Measurements from ENCODE around the gene SORL1-AS1.

SORL1-AS1 gene

GRCh38 chr11:121422675-121423074 is 30.1 kb downstream of the SORL1-AS1 start:
- Histone ChIP-seq H4K20me1 (ENCODE audit: insufficient read depth, low read length) (no peaks in the 10 kb centered on the region), H4K8ac (ENCODE audit: low read depth in 2 of 2, low read length in 2 of 2) (no peak overlapping the region), H3K14ac (replicated peaks; ENCODE audit: low read depth, low read length) (no peak overlapping the region), H3K4ac (ENCODE audit: low read depth, low read length) (no peak overlapping the region), H3K36me3 (ENCODE audit: control insufficient read depth, insufficient read depth, low read length) (no peaks in the 10 kb centered on the region), H3K9me3 (ENCODE audit: control insufficient read depth, insufficient read depth, low read length) (no peaks in the 10 kb centered on the region; the same call in 1 of the 2 replicates), H2AK9ac (replicated peaks; ENCODE audit: low read depth, low read length, poor library complexity) (no peak overlapping the region), H2BK15ac (ENCODE audit: low read depth, low read length) (no peak overlapping the region), H2AK5ac (ENCODE audit: low read depth, low read length) (no peak overlapping the region), H2BK5ac (ENCODE audit: low read depth, low read length, poor library complexity, severe bottlenecking) (no peak overlapping the region), H3K27ac (ENCODE audit: insufficient read depth, low read length) (no peak overlapping the region), H4K91ac (ENCODE audit: insufficient read depth, low read depth, low read length) (no peak overlapping the region), H4K5ac (ENCODE audit: low read depth, low read length) (no peak overlapping the region), H3K56ac (ENCODE audit: extremely low read depth, insufficient read depth, low read length) (no peak overlapping the region), H3K79me1 (ENCODE audit: low read depth in 1 of 2, low read length in 2 of 2) (no peaks in the 10 kb centered on the region), H2BK20ac (ENCODE audit: low read depth, low read length) (no peak overlapping the region), H3K4me2 (ENCODE audit: low read depth, low read length) (no peak overlapping the region), H3K4me1 (ENCODE audit: control insufficient read depth, insufficient read depth, low read length) (no peaks in the 10 kb centered on the region; the same call in 1 of the 2 replicates), H2AFZ (replicated peaks; ENCODE audit: low read length, poor library complexity) (no peak overlapping the region), H3K27me3 (ENCODE audit: control insufficient read depth, insufficient read depth, low read length) (peaks cover 22% of the 10 kb centered on the region), H2BK120ac (ENCODE audit: low read depth, low read length) (no peak overlapping the region), H3K9ac (ENCODE audit: low read depth, low read length) (no peak overlapping the region), H3K18ac (ENCODE audit: low read depth, low read length) (no peak overlapping the region), H3K9me1 (ENCODE audit: insufficient read depth, low read length) (no peaks in the 10 kb centered on the region), H3K23ac (ENCODE audit: low read depth, low read length) (no peak overlapping the region), H3K4me3 (ENCODE audit: insufficient read depth, low read depth, low read length) (no peak overlapping the region)
- ATAC-seq (ENCODE audit: low read depth), result no peak
- ChIA-PET POLR2A (ENCODE audit: unreplicated experiment) (no interaction called here), CTCF (no interaction called here)
- intact Hi-C loops (cut with micrococcal nuclease) (no loop called here), dilution Hi-C loops (cut with HindIII; ENCODE audit: low sequenced_read_pairs, unreplicated experiment) (no loop called here), in situ Hi-C loops (cut with MboI; ENCODE audit: low sequenced_read_pairs) (no loop called here)
- no TSS peak for BruUV-seq (replicated peaks)
- WGBS, 2 experiments (ENCODE audit: extremely low coverage in 2 of 2, insufficient read length in 1 of 2), result 51% methylated on average over 2 of the region's 4 CpGs; no CpG with 5 or more reads in 1 of the 2 experiments
- TF ChIP-seq MAFK (IDR thresholded peaks at IDR 0.05; ENCODE audit: low read depth, low read length), result no peak
- no peak for TF ChIP-seq NFE2L2 (IDR thresholded peaks at IDR 0.05; ENCODE audit: low read depth, low read length)
- no peak for TF ChIP-seq FOS (IDR thresholded peaks at IDR 0.05; ENCODE audit: low read depth, low read length)
- no peak for TF ChIP-seq SMC3 (IDR thresholded peaks at IDR 0.05; ENCODE audit: low read depth, low read length)
- TF ChIP-seq CTCF (conservative IDR thresholded peaks at IDR 0.05; ENCODE audit: low read depth, low read length), result no peak
- no peak for TF ChIP-seq CHD1 (IDR thresholded peaks at IDR 0.05; ENCODE audit: low read depth, low read length)
- TF ChIP-seq RFX5 (IDR thresholded peaks at IDR 0.05; ENCODE audit: low read depth, low read length), result no peak
- no peak for TF ChIP-seq RCOR1 (IDR thresholded peaks at IDR 0.05; ENCODE audit: insufficient replicate concordance, low read length)
- TF ChIP-seq MAZ (IDR thresholded peaks at IDR 0.05; ENCODE audit: borderline replicate concordance, low read depth, low read length), result no peak
- no peak for TF ChIP-seq BHLHE40 (IDR thresholded peaks at IDR 0.05; ENCODE audit: low read depth, low read length)
- TF ChIP-seq, protein P1, sequence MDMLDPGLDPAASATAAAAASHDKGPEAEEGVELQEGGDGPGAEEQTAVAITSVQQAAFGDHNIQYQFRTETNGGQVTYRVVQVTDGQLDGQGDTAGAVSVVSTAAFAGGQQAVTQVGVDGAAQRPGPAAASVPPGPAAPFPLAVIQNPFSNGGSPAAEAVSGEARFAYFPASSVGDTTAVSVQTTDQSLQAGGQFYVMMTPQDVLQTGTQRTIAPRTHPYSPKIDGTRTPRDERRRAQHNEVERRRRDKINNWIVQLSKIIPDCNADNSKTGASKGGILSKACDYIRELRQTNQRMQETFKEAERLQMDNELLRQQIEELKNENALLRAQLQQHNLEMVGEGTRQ (IDR thresholded peaks at IDR 0.05; ENCODE audit: low read depth, low read length), result no peak
- no peak for TF ChIP-seq POLR2A (IDR thresholded peaks at IDR 0.05; ENCODE audit: low read depth, low read length)
- no peak for TF ChIP-seq MXI1 (IDR thresholded peaks at IDR 0.05; ENCODE audit: borderline replicate concordance, low read depth, low read length)
- TF ChIP-seq CEBPB (IDR thresholded peaks at IDR 0.05; ENCODE audit: low read depth, low read length), result no peak
- DNase-seq, result no peak

Data from IMR-90 (cell line).